ENCODE data around the gene GUCY1B1. TPM values are rescaled to one million over a fixed set of nuclear protein-coding genes. Genes with fewer than 3 reads are reported as not detected.

GUCY1B1 gene
- total and polyA plus RNA-seq, 8 donors = 3.9 to 18.1 (median 5.4) TPM

- Histone ChIP-seq H3K4me1 (no peaks in the 10 kb centered on the region), H3K27ac (no peak overlapping the region), H3K4me3 (no peak overlapping the region), H3K9me3 (no peaks in the 10 kb centered on the region), H3K36me3 (peaks cover 0 to 4% (median 0%) of the 10 kb centered on the region in 3 donors), H3K27me3 (no peaks in the 10 kb centered on the region)
- FAIRE-seq (no peak), DNase-seq (no peak), ATAC-seq (no peak)
- 35 to 45% methylated on average over 1 of the region's 1 CpG for WGBS, 2 donors
- intact Hi-C loops (cut with DNase I) = no loop called here
- TF ChIP-seq CTCF (IDR thresholded peaks at IDR 0.05) = no peak
Observed at GRCh38 chr4:155722336-155722735, 36.5 kb upstream of the GUCY1B1 start.

DNA sequence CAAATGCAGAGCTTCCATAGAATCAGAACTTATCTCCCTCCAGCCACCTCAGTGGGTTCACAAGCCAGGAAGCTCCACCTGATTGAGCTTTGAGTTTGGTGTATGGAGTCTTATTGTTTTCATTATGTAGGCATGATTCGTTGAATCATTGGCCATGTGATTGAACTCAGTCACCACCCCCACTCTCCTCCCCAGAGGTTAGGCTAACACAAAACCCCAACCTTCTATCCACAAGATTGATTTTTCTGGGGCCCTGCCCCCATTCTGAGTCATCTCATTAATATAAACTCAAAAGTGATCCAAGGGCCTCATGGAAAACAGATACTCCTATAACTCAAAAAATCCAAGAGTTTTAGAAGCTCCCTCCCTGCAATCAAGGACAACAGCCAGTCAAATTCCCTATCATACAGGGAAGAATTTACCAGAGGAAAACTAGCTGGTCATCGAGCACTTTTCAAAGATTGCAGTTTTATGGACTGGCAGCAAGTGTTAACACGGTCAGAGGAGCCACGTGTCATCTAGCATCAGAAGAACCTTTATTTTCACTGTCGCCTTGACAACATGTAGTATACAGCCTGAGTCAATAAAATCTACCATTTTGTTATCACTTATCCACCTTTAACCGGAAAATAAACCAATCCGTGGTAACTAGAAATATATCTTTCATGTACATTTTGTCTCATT is 35.9 kb upstream of the GUCY1B1 start:
- Histone ChIP-seq H3K27ac (no peak overlapping the region), H3K4me3 (no peak overlapping the region), H3K36me3 (peaks cover 0 to 4% (median 0%) of the 10 kb centered on the region in 3 donors), H3K27me3 (no peaks in the 10 kb centered on the region), H3K4me1 (no peaks in the 10 kb centered on the region), H3K9me3 (no peaks in the 10 kb centered on the region)
- FAIRE-seq (no peak), ATAC-seq (peak in 1 of 4 donors; percentile 25), DNase-seq (no peak)
- no peak for TF ChIP-seq CTCF (IDR thresholded peaks at IDR 0.05)
- intact Hi-C loops (cut with DNase I) = no loop called here
- 80 to 85% methylated on average over 7 of the region's 7 CpGs for WGBS, 2 donors

DNA sequence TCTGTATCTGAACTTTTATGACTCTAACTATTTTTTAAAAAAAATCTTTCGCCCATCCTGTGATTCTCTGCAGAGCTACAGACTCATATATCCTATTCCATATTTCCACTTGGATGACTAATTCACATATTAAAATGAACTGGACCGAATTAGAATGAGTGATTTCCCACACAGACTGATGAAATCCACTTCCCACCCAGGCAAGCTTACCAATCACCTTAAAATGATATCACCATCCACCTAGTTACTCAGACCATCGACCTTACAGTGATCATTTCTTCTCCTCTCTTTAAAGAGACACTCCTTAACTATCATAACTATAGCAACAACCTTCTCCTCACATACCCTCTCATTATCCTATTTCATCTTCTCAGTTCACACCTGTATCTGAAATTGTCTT is 34.1 kb upstream of the GUCY1B1 start:
- TF ChIP-seq CTCF (IDR thresholded peaks at IDR 0.05) = no peak
- peaks cover 0 to 4% (median 0%) of the 10 kb centered on the region in 3 donors for H3K36me3 ChIP-seq
- no peak for FAIRE-seq
- DNase-seq = no peak
- intact Hi-C loops (cut with DNase I) = no loop called here
- H3K4me1 ChIP-seq = no peaks in the 10 kb centered on the region
- no peak overlapping the region for H3K4me3 ChIP-seq
- no peak overlapping the region for H3K27ac ChIP-seq
- peaks cover 0 to 3% (median 0%) of the 10 kb centered on the region in 4 donors for H3K27me3 ChIP-seq
- no peaks in the 10 kb centered on the region for H3K9me3 ChIP-seq
- ATAC-seq = no peak
- WGBS, 2 donors = 56 to 83% methylated on average over 3 of the region's 3 CpGs

DNA sequence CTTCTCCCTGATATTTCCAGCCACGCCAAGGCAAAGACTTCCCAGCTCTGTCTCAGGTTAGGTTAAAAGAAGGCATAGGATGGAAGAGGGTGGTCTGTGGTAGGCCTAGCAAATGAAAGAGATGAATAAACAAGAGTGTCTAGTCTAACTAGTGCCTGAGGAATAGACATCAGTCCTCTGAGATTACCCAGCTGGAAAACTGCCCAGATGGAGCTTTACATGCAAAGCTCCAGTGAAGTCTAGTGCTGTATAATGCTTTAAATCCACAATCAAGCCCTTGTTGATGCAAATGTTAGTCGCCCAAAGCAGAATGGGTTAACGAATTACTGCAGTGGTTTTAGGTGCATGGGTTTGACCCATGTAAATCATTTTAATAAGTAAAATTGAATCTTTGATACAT is 24.8 kb upstream of the GUCY1B1 start:
- 58 to 74% methylated on average over 3 of the region's 3 CpGs for WGBS, 2 donors
- no peak overlapping the region for H3K4me3 ChIP-seq
- no peak overlapping the region for H3K27ac ChIP-seq
- peaks cover 0 to 3% (median 0%) of the 10 kb centered on the region in 4 donors for H3K27me3 ChIP-seq
- no peak for DNase-seq
- no peaks in the 10 kb centered on the region for H3K9me3 ChIP-seq
- H3K36me3 ChIP-seq = no peaks in the 10 kb centered on the region
- no peak for TF ChIP-seq CTCF (IDR thresholded peaks at IDR 0.05)
- H3K4me1 ChIP-seq = no peaks in the 10 kb centered on the region
- intact Hi-C loops (cut with DNase I) = no loop called here
- no peak for FAIRE-seq
- ATAC-seq = no peak

DNA sequence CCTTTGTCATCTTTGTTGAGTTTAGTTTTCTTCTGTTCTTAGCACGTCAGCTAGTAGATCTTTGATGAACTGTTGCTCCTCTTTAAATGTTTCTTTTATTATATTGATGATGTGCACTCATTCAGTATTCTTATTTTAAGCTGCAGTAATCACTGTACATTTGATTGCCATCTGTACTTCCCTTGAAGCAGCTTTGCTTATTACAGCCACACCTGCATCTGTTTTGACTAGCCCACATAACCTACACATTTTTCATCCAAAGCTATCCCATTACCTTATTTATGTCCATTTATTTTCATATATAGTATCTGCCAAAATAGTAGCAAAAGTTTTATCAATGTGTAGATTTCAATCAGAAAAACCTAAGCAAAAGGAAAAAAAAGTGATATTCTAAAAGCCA is 23.9 kb upstream of the GUCY1B1 start:
- no peaks in the 10 kb centered on the region for H3K36me3 ChIP-seq
- 86 to 93% methylated on average over 1 of the region's 1 CpG for WGBS, 2 donors
- no peak overlapping the region for H3K27ac ChIP-seq
- H3K27me3 ChIP-seq = no peaks in the 10 kb centered on the region
- H3K4me1 ChIP-seq = no peaks in the 10 kb centered on the region
- DNase-seq = no peak
- no peak overlapping the region for H3K4me3 ChIP-seq
- no peak for ATAC-seq
- intact Hi-C loops (cut with DNase I) = no loop called here
- H3K9me3 ChIP-seq = no peaks in the 10 kb centered on the region
- no peak for TF ChIP-seq CTCF (IDR thresholded peaks at IDR 0.05)
- no peak for FAIRE-seq

Data from pancreas (tissue), 10 donors.